Cardiac septum (tissue), 1 donor: ENCODE data around the gene CXXC5. TPM values are rescaled to one million over a fixed set of nuclear protein-coding genes. Genes with fewer than 3 reads are reported as not detected.
"Not testable (repeated sequence)": the region's sequence is repeated elsewhere in the genome, so short reads cannot be mapped to it uniquely, and the experiment has no call there.

Experiments used
- DNase-seq: peaks from one replicate; pipeline ENCODE4 v3.0.0-alpha.2; 2020; ENCODE audit warnings: low spot score
- intact Hi-C: fragments of 100-400 bp; cut with DNase I; formaldehyde crosslinking; loops from one replicate; pipeline ENCODE4 v1.14.0; 2022
- total RNA-seq: library from RNA; stranded (reverse); fragmentation: NEBNext Ultra II Directional; extraction: Animal tissue kit (Norgen Biotek cat#: 25700); gene quantifications from one replicate; pipeline ENCODE4 v1.2.1, GENCODE V29; 2021
- donor health status: DM: no; HTN: no; CAD: no.

Gene CXXC5
- total RNA-seq, 1 donor from 2014 or later = 49.3 TPM

DNA sequence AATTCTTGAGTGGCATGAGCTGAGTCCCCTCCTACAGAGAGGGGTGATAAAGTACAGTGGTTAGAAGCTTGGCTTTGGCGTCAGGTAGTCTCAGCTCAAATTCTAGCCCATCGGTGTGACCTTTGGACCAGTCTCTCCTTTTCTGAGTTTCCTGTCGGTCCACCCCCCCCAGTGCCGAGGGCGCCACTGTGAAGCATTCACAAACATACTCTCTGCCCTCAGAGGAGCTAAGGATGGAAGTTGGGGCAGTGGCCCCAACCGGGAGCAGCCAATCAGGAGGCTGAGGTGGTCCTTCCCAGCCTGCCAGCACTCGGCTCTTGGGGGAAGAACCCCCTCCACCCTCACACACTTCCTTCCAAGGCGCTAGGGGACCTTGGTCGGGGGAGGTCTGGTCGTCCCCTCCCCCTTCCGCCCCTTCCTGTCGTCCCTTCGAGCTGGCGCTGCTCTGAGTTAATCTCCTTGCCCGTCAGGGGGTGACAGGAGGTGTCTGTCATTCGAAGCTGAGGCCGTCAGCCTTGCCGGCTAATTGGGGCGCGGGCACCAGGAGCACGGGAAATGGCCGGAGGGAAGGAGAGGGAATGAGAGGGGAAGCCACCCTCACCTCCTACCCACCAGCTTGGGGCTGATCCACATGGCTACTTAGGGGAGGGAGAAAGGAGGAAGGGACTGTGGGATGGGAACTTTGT, 53.0 kb downstream of the CXXC5 start:
- intact Hi-C loops = no loop called here
- DNase-seq = no peak

DNA sequence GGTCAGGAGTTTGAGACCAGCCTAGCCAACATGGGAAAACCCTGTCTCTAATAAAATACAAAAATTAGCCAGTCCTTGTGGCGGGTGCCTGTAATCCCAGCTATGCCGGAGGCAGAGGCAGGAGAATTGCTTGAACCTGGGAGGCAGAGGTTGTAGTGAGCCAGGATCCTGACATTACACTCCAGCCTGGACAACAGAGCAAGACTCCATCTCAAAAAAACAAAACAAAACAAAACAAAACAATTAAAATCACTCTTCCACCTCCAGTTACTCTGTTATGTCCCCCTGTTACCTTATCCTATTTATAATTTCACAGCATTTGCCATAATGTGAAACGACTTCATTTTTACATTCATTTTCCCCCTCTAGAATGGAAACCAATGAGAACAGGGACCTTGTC, 54.4 kb downstream of the CXXC5 start:
- intact Hi-C loops = no loop called here
- no peak for DNase-seq

DNA sequence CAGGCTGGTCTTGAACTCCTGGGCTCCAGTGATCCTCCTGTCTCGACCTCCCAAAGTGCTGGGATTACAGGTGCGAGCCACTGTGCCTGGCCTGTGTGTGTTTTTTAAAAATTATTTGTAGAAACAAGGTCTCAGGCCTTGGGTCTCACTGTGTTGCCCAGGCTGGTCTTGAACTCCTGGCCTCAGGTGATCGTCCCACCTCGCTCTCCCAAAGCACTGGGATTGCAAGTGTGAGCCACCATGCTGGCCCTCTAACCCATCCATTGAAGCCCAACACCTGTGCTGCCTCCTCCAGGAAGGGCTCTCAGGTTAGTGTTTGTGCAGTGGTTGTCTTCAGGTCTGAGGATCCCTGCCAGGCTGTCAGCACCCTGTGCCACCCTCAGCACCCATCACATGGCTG, 56.6 kb downstream of the CXXC5 start:
- DNase-seq = no peak
- intact Hi-C loops = no loop called here

DNA sequence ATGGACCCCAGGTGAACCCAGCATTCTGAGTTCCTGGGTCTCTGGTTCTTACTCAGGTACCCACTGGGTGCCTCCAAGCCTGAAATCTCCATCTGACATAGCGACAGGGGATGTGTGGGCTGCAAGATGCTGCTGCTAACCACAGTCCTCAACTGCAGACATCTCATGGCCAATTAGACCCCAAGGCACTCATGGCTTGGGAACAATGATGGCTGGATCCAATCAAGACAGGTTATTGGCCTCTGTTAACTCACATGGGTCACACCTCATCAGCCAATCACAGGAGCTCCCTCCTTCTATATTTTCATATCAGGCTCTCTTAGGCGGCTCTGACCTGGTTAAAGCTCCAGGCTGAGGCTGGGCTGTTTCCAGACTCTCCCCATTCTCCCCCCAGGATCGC, 57.0 kb downstream of the CXXC5 start:
- intact Hi-C loops = no loop called here
- no peak for DNase-seq

DNA sequence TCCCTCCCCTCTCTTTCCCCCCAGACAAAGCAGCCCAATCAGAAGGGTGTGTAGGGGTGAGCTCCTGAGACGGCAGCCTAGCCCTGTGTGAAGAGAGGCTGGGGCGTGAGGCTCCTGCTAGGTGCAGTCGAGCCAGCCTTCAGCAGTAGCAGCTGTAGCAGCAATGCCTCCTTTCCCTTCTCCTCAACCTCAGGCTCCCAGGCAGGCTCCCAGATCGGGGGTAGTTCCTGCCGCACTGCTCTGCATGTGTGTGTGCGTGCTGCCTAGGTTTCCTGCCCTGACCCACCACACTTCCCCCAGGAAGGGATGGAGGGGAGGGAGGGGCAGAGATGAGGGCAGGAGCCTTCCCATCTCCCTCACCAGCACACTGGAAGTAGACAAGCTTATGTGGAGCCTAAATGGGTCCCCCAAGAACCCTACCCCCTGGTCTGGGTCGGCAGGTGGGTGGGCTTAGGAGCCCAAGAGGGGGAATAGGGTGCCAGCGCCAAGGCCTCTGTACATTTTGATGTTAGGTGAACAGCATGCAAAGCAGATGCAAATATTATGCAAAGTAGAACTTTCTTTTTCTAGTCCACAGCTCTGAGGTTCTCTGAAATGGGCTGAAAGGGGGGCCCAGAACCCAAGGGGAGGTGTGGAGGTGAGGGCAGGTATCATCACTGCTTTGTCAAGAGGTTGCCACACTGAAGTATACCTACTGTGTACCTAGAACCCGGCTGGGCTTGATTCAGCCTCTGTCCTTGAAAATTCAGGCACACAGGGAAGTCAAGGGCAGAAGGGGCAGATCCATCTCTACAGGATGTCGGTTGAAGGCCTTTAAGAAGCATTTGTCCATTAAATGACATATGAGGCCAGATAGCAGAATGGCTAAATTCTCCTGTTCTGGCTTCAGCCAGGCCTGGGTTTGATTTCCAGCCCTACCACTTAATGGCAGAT, 57.8 kb downstream of the CXXC5 start:
- intact Hi-C loops = no loop called here
- DNase-seq = no peak

DNA sequence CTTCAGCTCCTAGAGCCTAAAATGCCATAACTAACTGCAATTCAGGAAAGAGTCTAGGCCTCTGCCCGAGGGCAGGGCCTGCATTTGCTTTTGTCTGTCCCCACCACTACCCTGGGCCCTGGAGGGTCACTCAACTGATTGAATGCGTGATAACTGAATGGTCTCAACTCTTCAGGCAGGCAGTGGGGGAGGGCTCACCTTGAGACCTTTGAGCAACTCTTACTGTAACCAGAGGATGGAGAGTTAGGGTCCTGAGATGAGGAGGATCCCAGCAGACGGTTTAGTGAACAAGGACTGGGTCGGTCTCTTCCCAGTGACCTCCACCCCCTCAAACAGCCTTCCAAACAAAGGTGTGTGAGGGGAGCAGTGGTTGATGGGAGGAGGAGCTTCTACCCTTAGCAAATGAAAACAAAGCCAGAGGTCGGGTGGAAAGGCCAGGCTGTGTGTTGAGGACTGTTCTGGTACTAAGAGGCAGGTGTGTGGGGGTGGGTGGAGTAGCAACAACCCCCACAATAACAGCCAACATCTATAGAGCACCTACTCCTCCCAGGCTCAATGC, 59.4 kb downstream of the CXXC5 start:
- no peak for DNase-seq
- intact Hi-C loops = no loop called here

DNA sequence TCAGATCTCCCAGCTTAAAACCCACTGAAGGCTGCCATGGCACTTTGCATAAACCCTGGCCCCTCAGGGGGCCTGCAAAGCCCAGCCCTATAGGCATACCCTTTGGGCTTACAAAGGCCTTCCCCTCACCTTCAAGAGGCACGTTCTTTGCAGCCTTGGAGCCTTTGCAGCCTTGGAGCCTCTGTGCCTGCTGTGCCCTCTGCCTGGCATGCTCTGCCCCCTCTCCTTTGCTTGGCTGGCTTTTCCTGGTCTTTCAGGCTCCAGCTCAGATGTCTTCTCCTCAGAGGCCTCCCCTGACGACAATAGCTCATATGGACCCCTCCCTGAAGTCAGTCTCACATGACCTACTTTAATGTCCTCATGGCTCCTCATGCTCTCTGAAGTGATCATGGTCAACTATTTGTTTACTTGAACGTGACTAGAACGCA, 60.3 kb downstream of the CXXC5 start:
- intact Hi-C loops = no loop called here
- no peak for DNase-seq

DNA sequence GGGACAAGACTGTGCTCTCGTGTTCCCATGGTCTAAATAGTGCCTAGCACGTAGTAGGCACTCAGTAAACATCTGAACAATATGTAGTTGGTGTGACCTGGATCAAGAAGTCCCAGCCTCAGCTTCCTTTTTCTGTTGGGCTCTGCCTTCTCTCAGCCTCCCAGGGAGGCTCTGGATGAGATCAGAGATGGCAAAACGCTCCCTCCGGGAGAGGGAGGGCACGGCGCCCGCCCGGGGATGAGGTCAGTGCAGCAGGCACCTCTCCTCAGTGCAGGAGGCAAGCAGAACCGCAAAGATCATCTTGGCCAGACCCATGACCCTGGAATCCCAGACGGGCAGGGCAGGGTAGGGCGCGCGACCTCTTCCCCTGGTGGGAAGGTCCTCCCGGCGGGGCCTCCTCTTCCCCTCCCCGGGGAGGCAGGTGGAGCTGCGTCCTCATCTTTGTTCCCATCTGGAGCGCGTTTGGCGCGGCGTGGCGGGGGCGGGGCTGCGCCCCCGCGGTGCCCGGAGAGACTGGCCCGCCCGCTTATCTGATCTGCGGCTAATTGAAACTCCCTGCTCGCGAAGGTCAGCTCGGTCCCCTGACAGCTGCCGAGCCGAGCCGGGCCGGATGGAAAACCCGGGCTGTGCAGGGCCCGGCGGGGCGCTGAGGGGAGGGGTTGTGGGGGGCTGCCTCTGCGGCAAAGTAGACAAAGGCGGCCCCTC, 60.9 kb downstream of the CXXC5 start:
- peak; percentile 84 for DNase-seq
- intact Hi-C loops = no loop called here

DNA sequence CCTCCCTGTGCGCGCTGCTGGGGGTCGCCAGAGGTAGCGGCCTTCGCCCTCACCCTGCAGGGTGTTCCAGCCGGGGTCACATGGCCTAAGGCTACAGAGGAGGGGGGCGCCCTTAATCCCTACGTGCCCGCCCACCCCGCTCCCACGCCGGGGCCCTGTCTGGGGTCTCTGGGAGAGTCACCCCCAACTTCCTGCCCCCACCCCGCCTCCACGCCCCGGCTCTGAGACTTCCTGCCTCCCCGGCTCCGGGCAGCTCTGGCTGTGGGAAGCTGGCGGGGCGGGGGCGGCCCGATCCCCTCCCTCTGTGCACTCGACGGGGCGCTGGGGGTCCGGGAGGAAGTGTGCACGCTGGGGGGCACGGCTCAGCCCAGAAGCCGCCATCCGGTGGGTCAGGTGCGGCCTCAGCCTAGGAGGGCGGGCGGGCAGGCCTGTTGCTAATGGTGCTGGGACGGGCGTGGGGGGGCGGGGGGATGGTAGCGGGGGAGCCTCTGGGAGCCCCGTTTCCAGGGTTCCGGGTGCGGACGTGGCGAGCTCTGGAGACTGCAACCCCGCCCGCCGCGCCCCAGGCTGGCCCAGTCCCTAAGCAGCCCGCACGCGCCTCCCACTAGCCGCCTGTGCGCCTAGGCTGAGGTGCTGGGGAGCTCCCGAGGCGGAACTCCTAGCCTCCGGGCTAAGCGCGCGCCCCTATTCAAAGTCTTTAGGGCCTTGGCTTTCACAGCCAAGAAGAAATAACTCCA, 61.6 kb downstream of the CXXC5 start:
- intact Hi-C loops = loop anchor here (5.0 kb wide), 1 partner anchor 48 kb away; no protein-coding TSS in a partner anchor

DNA sequence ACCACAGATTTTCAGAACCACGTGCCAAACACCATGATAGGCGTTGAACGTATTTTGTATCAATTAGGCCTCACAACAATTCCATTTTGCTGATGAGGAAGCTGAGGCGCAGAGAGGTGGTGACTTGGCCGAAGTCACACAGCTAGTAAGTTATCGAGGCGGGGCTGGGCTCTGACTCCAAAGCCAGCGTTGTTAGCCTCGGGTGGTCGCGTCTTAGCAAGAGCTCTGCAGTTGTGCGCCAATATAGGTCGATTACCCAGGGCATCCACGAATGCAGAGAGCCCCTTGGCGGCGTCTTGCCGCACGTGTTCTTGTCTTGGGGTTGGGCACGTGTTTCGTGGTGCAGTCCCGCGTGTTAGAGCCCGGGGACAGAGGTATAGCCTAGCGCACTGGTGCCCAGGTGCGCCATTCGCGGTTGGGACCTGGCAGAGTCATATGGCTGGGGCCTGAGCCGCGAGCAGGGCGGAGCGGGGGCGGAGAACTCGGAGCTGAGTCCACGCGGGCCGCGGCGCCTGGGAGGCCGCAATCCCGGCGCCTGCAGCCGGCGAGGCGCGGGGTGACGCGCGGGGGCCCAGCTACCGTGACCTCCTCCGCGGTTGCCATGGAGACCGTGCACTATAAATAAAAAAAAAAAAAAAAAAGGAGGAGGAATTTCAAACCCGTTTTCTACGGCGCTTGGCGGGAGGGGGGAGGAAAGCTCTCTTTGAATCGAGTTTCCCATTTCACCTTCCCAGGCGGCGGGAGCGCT, 62.3 kb downstream of the CXXC5 start:
- no peak for DNase-seq
- intact Hi-C loops = loop anchor here (5.0 kb wide), 1 partner anchor 47 kb away; no protein-coding TSS in a partner anchor

More for the DNA sequence above, 61.6 kb downstream of the CXXC5 start:
- DNase-seq = no peak

DNA sequence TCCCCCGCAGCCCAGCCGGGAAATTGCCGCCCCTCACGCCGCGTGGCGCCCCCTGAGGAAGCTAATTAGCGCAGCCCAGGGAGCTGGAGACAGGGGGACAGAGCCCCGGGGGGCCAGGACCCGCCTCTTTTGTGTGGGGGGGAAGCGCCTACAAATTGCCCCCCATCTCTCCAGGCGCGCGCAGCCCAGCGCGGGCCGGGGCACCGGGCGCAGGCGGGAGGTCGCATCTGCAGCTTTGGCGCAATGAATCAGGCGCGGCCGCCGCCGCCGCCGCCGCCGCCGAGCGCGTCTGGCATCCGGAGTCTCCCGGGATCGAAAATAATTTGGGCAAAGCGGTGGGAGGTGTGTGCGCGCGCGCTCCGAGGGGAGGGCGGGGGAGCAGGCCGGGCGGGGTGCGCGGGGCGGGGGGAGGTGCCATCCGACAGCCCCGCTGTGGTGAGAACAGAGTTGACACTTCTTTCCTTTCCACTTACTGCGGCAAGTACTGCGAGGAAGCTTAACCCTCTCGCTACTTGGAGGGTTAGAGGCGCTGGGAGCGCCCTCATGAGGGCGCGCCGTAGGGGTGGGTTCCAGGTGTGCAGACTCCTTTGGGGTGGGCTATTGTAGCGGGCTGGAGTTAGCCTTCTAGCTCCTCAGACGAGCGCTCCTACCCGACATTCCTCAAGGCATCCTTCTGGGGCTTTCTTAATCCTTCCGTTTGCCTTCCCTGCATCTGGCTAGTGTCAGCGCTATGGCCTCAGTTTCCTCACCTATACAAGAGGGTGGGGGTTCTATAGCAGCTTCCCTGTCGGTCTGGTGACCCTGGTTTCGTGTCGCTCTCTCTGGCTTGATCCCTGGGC, 63.1 kb downstream of the CXXC5 start:
- DNase-seq = no peak
- intact Hi-C loops = loop anchor here (5.0 kb wide), 1 partner anchor 46 kb away; no protein-coding TSS in a partner anchor

DNA sequence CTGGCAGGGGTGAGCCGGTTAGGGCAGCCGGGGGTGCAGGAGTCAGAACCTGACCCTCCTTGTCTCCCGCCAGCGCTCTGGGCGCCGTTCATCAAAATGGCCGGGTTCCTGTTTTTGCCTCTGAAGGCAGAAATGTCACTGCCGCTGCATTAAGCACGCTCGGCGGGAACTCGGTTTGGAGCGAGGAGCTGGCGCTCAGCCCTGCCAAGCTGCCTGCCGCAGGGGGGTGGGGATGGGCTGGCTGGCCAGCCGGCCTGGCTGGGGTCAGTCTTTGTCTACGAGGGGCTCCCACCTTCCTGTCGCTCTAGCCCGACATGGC, 63.7 kb downstream of the CXXC5 start:
- DNase-seq = no peak

DNA sequence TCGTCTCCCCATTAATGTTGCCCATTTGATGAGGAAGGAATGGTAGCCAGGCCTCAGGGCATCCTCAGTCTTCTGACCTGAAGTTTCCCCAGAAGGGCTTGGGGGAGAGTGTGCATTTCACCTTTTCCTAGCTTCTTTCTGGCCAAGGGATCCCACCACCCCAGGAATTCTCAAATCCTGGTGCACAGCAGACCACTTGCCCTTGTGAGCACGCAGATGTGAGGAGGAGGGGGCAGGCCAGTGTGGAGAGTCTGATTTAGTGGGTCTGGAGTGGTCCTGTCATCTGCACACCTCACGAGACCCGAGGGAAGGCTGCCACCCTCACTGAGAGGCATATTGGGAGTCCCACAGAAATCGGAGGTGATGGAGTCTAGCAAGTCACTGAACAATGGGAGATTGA, 64.3 kb downstream of the CXXC5 start:
- intact Hi-C loops = loop anchor here (5.0 kb wide), 1 partner anchor 45 kb away; no protein-coding TSS in a partner anchor
- DNase-seq = no peak

More for the DNA sequence above, 63.7 kb downstream of the CXXC5 start:
- intact Hi-C loops = loop anchor here (5.0 kb wide), 1 partner anchor 45 kb away; no protein-coding TSS in a partner anchor

DNA sequence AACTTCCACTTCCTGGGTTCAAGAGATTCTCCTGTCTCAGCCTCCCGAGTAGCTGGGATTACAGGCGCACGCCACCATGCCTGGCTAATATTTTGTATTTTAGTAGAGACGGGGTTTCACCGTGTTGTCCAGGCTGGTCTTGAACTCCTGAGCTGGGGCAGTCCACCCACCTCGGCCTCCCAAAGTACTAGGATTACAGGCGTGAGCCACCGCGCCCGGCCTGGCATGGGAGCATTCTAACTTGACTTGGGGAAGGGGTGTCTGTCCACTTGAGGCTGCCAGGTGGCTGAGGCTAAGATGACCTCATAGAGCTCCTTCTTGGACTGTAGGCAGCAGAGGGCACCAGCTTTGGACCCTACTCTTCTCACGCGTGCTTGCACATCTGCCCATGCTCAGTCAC, 65.7 kb downstream of the CXXC5 start:
- intact Hi-C loops = loop anchor here (5.0 kb wide), 1 partner anchor 43 kb away; no protein-coding TSS in a partner anchor
- DNase-seq = not testable (repeated sequence)

DNA sequence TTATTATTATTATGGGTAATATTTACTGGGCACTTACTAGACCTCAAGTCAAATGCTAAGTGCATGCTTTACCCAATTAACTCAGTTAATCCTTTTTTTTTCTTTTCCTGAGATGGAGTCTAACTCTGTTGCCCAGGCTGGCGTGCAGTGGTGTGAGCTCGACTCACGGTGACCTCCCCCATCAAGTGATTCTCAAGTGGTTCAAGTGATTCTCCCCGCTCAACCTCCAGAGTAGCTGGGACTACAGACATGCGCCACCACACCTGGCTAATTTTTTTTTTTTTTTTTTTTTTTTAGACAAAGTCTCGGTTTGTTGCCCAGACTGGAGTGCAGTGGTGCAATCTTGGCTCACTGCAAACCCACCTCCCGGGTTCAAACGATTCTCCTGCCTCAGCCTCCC, 69.1 kb downstream of the CXXC5 start:
- intact Hi-C loops = no loop called here
- DNase-seq = no peak

DNA sequence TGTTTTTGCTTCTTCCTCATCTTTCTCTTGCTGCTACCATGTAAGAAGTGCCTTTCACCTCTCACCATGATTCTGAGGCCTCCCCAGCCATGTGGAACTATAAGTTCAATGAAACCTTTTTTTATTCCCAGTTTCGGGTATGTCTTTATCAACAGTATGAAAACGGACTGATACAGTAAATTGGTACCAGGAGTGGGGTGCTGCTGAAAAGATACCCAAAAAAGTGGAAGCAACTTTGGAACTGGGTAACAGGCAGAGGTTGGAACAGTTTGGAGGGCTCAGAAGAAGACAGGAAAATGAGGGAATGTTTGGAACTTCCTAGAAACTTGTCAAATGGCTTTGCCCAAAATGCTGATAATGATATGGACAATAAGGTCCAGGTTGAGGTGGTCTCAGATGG, 70.3 kb downstream of the CXXC5 start:
- DNase-seq, intact Hi-C loops: not testable (repeated sequence)

DNA sequence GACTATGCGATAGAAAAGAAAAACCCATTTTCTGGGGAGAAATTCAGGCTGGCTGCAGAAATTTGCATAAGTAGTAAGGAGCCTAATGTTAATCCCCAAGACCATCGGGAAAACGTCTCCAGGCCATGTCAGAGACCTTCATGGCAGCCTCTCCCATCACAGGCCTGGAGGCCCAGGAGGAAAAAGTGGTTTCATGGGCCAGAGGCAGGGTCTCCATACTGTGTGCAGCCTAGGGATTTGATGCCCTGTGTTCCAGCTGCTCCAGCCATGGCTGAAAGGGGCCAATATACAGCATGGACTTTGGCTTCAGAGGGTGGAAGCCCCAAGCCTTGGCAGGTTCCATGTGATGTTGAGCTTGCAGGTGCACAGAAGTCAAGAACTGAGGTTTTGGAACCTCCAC, 71.8 kb downstream of the CXXC5 start:
- intact Hi-C loops, DNase-seq: not testable (repeated sequence)
